ENCODE measurements around the gene ID2. TPM values are rescaled to one million over a fixed set of nuclear protein-coding genes. Genes with fewer than 3 reads are reported as not detected.
A peak's percentile ranks its signal among the peaks of the same experiment; 100 is the strongest.

The ID2 gene
- total RNA-seq, 4 donors from 2014 or later: 143 to 391 (median 188) TPM

DNA sequence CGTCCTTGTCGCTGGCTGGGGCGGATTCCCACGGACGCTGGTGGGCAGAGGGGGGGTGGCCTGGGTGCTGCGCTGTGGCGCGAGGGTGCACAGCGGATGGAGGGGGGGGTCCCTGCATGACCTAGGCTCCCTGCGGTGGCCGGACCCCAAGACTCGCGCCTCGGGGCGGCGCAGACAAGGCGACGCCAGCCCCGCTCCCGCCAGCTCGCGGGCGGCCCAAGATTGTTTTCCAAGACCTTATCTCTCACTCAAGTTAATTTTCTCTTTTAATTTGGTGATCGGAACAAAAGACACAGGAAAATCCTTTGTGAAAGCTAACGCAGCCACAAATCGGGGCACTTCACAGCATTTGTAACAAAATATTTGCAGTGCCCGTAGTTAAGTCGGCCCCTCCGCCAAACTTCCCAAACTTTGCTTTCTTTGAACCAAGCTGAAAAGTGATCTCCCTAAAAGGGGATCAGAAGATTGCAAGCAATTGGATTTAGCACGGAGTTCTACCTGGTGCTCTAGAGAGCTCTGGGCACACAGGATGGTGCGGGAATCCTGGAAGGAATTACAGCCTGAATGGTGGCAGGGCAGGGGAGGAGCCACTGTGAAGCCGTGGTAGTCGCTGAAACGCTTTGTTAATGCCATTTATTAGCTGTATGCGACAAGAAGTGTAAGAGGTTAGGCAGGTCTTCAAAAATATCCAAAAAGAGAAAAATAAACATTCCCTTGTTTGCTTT, 4.8 kb upstream of the ID2 start:
- H3K9me3 ChIP-seq: peaks cover 0 to 9% (median 4%) of the 10 kb centered on the region in 4 donors
- no peaks in the 10 kb centered on the region for H3K27me3 ChIP-seq
- DNase-seq: peak in 1 of 3 donors; percentile 59
- TF ChIP-seq, protein P1, sequence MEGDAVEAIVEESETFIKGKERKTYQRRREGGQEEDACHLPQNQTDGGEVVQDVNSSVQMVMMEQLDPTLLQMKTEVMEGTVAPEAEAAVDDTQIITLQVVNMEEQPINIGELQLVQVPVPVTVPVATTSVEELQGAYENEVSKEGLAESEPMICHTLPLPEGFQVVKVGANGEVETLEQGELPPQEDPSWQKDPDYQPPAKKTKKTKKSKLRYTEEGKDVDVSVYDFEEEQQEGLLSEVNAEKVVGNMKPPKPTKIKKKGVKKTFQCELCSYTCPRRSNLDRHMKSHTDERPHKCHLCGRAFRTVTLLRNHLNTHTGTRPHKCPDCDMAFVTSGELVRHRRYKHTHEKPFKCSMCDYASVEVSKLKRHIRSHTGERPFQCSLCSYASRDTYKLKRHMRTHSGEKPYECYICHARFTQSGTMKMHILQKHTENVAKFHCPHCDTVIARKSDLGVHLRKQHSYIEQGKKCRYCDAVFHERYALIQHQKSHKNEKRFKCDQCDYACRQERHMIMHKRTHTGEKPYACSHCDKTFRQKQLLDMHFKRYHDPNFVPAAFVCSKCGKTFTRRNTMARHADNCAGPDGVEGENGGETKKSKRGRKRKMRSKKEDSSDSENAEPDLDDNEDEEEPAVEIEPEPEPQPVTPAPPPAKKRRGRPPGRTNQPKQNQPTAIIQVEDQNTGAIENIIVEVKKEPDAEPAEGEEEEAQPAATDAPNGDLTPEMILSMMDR (IDR thresholded peaks at IDR 0.05): peak in 1 of 6 experiments; percentile 7
- no peak for TF ChIP-seq POLR2A (IDR thresholded peaks at IDR 0.05)
- peak overlapping the region; percentile 4 to 77 (median 56) for H3K4me3 ChIP-seq
- H3K36me3 ChIP-seq: no peaks in the 10 kb centered on the region
- peak overlapping the region; percentile 67 to 100 (median 96) for H3K27ac ChIP-seq
- H3K4me1 ChIP-seq: peaks cover 0 to 18% (median 1%) of the 10 kb centered on the region in 4 donors

DNA sequence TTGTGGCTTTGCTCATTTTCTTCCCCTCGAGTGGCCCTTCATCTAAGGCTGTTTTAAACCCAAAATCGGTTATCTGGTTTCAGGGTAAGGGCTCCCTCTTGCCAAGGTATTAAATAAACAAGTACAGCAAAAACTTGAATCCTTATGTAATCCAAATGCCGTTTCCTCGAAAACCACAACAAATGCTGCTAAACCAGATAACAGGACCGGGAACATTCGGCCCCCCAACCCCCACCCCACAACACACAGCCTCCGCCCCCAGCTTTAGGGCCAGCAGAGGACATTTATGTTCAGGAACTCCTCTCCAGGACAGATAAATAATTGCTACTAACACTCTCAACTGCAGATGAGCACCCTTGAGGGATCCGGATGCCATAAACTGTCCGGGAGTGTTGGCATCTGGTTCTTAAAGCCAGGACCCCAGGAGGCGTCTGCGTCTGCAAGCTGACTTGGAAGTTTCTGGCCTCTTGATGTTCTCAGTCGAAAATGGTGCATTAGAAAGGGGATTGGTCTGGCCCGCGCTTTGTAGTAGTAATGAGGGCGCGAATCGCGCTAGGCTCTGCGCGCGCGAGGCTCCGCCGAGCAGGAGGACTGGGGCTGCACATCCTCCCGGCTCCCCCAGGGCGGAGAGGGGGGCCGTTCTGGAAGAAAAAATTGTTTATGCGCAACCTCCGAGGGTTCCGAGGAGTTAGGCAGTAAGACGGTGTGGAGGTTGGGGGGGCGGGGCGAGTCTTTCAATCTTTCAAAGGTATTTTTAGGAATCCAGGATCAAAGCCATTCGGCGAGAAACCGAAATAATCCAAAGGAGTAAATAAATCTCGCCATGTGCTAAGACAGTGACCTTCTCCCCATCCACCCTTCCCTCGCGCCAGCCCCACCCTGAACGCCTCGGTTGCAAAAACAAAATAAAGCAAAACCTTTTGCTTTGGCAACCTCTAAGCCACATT, 3.9 kb upstream of the ID2 start:
- no peaks in the 10 kb centered on the region for H3K36me3 ChIP-seq
- H3K4me1 ChIP-seq: peaks cover 0 to 18% (median 1%) of the 10 kb centered on the region in 4 donors
- TF ChIP-seq, protein P1 (IDR thresholded peaks at IDR 0.05): peak in 2 of 6 experiments; percentile 17 to 29
- no peak for TF ChIP-seq POLR2A (IDR thresholded peaks at IDR 0.05)
- H3K9me3 ChIP-seq: peaks cover 0 to 9% (median 4%) of the 10 kb centered on the region in 4 donors
- H3K27me3 ChIP-seq: no peaks in the 10 kb centered on the region
- H3K27ac ChIP-seq: peak overlapping the region; percentile 71 to 100 (median 96)
- peak; percentile 18 to 75 (median 66) for DNase-seq
- peak overlapping the region; percentile 42 to 77 (median 57) for H3K4me3 ChIP-seq

DNA sequence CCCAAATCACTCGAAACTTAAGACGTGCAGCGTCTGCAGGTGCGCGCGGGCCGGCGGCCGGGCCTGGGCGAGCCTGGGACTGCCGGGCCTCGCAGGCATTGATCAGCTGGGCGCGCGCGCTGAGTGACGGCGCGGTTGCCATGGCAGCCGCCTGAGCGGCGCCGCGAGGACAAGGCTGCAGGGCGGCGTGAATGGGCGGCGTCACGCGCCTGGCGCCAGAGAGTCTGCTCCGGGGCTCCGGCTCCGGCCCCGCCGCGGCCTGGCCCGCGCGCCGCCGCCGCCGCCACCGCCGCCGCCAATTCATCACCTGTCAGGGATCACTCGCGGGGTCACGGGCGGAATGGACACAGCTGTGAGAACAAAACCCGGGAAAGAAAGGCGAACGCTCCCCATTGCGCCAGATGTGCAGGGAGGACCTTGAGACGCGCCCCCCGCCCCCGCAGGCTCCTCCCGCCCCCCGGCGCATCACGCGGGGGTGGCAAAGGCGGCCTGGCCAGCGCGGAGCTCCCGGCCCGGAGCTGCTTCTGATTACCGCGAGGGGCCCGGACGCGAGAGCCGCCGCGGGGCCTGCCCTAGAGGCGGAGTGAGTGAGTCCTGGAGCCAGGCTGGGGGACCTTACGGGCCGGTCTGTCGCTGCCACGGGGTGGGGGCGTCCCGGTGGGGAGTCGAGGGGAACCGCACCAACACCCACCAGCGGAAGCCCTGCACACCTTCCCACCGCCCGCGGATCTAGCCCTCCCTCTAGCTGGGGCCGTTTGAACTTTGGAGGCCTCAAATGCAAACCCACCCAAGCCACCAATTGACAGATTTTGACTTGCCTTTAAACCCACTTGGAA, 2.9 kb upstream of the ID2 start:
- Histone ChIP-seq H3K36me3 (no peaks in the 10 kb centered on the region), H3K27me3 (no peaks in the 10 kb centered on the region), H3K27ac (peak overlapping the region; percentile 71 to 100 (median 96)), H3K9me3 (peaks cover 0 to 9% (median 4%) of the 10 kb centered on the region in 4 donors), H3K4me3 (peak overlapping the region; percentile 42 to 77 (median 57)), H3K4me1 (peaks cover 0 to 18% (median 1%) of the 10 kb centered on the region in 4 donors)
- peak; percentile 73 to 97 (median 96) for DNase-seq
- TF ChIP-seq, protein P1 (IDR thresholded peaks at IDR 0.05): peak in 1 of 6 experiments; percentile 11
- TF ChIP-seq POLR2A (IDR thresholded peaks at IDR 0.05): peak; percentile 68 to 74

DNA sequence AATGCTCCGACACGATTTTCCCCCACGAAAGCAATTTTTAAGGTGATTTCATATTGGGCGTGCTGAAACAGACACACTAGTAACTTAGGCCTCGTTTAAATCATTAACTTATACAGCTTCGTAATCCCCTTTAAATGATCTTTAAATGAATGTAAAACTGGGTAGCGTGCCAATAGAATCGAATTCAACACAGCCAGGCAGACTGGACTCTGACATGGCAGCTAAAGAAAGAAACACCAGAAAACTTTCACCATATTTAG, 2.4 kb upstream of the ID2 start:
- no peaks in the 10 kb centered on the region for H3K36me3 ChIP-seq
- peaks cover 0 to 8% (median 4%) of the 10 kb centered on the region in 4 donors for H3K9me3 ChIP-seq
- H3K4me3 ChIP-seq: peak overlapping the region; percentile 42 to 77 (median 57)
- DNase-seq: no peak
- peaks cover 0 to 18% (median 1%) of the 10 kb centered on the region in 4 donors for H3K4me1 ChIP-seq
- TF ChIP-seq, protein P1 (IDR thresholded peaks at IDR 0.05): no peak
- no peak for TF ChIP-seq POLR2A (IDR thresholded peaks at IDR 0.05)
- H3K27ac ChIP-seq: peak overlapping the region; percentile 71 to 100 (median 96)
- no peaks in the 10 kb centered on the region for H3K27me3 ChIP-seq
